ENCODE measurements around the gene TEX101.
"Not testable (repeated sequence)": the region's sequence is repeated elsewhere in the genome, so short reads cannot be mapped to it uniquely, and the experiment has no call there.

- TF ChIP-seq, protein P1, sequence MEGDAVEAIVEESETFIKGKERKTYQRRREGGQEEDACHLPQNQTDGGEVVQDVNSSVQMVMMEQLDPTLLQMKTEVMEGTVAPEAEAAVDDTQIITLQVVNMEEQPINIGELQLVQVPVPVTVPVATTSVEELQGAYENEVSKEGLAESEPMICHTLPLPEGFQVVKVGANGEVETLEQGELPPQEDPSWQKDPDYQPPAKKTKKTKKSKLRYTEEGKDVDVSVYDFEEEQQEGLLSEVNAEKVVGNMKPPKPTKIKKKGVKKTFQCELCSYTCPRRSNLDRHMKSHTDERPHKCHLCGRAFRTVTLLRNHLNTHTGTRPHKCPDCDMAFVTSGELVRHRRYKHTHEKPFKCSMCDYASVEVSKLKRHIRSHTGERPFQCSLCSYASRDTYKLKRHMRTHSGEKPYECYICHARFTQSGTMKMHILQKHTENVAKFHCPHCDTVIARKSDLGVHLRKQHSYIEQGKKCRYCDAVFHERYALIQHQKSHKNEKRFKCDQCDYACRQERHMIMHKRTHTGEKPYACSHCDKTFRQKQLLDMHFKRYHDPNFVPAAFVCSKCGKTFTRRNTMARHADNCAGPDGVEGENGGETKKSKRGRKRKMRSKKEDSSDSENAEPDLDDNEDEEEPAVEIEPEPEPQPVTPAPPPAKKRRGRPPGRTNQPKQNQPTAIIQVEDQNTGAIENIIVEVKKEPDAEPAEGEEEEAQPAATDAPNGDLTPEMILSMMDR (IDR thresholded peaks at IDR 0.05; ENCODE audit: low read depth, low read length), result not testable (repeated sequence)
- not testable (repeated sequence) for TF ChIP-seq POLR2A (IDR thresholded peaks at IDR 0.05; ENCODE audit: extremely low read depth, insufficient read length)
These were observed 45.8 kb upstream of the TEX101 start for GRCh38 chr19:43368897-43369296.

Measured in NB4 (cell line).